Hepatocyte (in vitro differentiated cells): ENCODE measurements around the gene TMED4.

Experiments used
- EZH2 ChIP-seq: fragments of 200-600 bp; sonication (generic); IDR thresholded peaks from 2 replicates; pipeline ENCODE4 v1.6.1; 2016; ENCODE audit warnings: antibody characterized with exemption, mild to moderate bottlenecking, borderline replicate concordance
- EZH2phosphoT487 ChIP-seq: fragments of 200-600 bp; sonication (generic); IDR thresholded peaks from one replicate; pipeline ENCODE4 v1.6.1; 2018; ENCODE audit warnings: antibody characterized with exemption, mild to moderate bottlenecking, low read depth, moderate library complexity; ENCODE audit not compliant: unreplicated experiment, severe bottlenecking
- TF ChIP-seq, protein P1 (sequence below): fragments of 200-600 bp; sonication (generic); IDR thresholded peaks from 2 replicates; pipeline ENCODE4 v1.5.1; 2016; ENCODE audit warnings: antibody characterized with exemption, mild to moderate bottlenecking; ENCODE audit not compliant: poor library complexity

DNA sequence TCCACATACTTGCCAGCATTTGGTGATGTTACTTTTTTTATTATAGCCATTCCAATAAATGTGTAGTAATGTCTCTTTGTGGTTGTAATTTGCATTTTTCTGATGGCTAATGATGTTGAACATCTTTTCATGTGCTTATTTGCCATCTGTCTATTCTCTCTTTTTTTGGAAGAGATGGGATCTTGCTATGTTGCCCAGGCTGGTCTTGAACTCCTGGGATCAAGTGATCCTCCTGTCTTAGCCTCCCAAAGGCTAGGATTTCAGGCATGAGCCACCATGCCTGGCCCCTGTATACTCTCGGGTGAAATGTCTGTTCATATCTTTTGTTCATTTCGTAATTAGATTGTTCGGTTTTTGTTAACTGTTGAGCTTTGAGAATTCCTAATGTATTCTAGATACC lies 27.8 kb upstream of the TMED4 start:
- TF ChIP-seq, protein P1, sequence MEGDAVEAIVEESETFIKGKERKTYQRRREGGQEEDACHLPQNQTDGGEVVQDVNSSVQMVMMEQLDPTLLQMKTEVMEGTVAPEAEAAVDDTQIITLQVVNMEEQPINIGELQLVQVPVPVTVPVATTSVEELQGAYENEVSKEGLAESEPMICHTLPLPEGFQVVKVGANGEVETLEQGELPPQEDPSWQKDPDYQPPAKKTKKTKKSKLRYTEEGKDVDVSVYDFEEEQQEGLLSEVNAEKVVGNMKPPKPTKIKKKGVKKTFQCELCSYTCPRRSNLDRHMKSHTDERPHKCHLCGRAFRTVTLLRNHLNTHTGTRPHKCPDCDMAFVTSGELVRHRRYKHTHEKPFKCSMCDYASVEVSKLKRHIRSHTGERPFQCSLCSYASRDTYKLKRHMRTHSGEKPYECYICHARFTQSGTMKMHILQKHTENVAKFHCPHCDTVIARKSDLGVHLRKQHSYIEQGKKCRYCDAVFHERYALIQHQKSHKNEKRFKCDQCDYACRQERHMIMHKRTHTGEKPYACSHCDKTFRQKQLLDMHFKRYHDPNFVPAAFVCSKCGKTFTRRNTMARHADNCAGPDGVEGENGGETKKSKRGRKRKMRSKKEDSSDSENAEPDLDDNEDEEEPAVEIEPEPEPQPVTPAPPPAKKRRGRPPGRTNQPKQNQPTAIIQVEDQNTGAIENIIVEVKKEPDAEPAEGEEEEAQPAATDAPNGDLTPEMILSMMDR: no peak
- TF ChIP-seq EZH2: no peak
- no peak for TF ChIP-seq EZH2phosphoT487
